Vagina (tissue), 2 donors: ENCODE data around the gene CDKN2D.

Experiments used
- POLR2A ChIP-seq, 2 donors: fragments of 450-650 bp; IDR thresholded peaks; one replicate each; pipeline ENCODE4 v1.6.1; 2017; ENCODE audit warnings: antibody characterized with exemption in 2 of 2, mild to moderate bottlenecking in 2 of 2, moderate library complexity in 2 of 2
- TF ChIP-seq, protein P1 (sequence below), 3 experiments: fragments of 450-650 bp in 2 of 3; fragments of 200-600 bp in 1 of 3; sonication (generic) in 1 of 3; IDR thresholded peaks; one replicate each; pipeline ENCODE4 v1.5.1; 2017 to 2019; ENCODE audit warnings: antibody characterized with exemption in 3 of 3, mild to moderate bottlenecking in 2 of 3, moderate library complexity in 2 of 3

DNA sequence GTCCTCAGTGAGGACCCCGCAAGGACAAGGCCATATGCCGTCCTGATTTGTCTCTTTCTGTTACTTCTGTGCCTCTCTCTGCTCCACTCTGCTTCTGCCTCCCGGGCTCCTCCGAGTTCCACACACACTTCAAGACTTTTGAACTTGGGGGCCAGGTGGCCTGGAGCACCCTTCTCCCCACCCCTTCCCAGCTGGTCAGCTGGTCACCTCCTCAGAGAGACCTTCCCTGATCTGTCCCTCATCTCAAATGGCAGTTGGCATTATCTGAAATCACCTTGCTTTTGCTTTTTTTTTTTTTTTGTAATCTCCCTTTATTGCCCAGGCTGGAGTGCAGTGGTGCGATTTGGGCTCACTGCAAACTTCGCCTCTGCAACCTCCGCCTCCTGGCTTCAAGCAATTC lies 49.4 kb downstream of the CDKN2D start:
- TF ChIP-seq, protein P1, sequence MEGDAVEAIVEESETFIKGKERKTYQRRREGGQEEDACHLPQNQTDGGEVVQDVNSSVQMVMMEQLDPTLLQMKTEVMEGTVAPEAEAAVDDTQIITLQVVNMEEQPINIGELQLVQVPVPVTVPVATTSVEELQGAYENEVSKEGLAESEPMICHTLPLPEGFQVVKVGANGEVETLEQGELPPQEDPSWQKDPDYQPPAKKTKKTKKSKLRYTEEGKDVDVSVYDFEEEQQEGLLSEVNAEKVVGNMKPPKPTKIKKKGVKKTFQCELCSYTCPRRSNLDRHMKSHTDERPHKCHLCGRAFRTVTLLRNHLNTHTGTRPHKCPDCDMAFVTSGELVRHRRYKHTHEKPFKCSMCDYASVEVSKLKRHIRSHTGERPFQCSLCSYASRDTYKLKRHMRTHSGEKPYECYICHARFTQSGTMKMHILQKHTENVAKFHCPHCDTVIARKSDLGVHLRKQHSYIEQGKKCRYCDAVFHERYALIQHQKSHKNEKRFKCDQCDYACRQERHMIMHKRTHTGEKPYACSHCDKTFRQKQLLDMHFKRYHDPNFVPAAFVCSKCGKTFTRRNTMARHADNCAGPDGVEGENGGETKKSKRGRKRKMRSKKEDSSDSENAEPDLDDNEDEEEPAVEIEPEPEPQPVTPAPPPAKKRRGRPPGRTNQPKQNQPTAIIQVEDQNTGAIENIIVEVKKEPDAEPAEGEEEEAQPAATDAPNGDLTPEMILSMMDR (IDR thresholded peaks at IDR 0.05) = no peak
- no peak for TF ChIP-seq POLR2A (IDR thresholded peaks at IDR 0.05)
